ENCODE data around the gene IDE. TPM values are rescaled to one million over a fixed set of nuclear protein-coding genes. Genes with fewer than 3 reads are reported as not detected.
A peak's percentile ranks its signal among the peaks of the same experiment; 100 is the strongest.

Gene IDE
- total and polyA plus RNA-seq, 2 of the 13 experiments (the other 11 are each of a cell fraction or from before 2014, with no cell fraction given) = 16.1 to 52.1 TPM

DNA sequence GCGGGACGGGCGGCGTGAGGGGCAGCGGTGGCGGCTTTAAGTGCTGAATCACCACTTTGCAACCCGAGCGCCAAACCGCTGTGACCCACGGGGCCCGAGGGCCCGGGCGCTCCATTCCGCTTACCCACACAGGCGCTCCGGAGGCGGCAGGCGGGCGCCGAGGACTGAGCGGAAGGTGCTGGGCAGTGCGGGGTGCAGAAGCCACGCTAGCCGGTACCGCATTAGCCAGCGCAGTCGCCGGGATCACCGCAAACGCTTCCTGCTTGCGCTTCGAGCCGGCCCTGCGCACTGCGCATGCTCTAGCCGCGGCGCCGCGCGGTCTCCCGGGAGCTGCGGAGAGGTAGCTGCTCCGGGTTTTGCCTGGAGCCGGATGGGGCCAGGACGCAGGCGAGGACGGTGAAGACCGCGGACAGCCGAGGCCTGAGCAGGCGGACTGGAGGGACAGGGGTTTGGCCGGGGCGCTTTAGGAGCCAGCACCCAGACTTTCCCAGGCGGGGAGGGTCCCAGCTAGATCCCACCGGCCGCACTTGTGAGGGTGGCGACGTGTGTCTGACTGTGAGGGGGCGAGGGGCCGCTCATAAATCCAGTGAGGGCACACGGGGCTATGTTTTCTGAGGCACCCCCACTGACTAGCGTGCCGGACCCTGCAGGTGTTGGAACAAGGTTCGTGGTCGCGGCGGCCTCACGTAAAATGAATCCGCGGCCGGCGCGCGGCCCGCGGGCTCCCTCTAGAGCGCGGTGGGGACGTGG, at the start of gene IDE (continued):
- TF ChIP-seq, protein P1, sequence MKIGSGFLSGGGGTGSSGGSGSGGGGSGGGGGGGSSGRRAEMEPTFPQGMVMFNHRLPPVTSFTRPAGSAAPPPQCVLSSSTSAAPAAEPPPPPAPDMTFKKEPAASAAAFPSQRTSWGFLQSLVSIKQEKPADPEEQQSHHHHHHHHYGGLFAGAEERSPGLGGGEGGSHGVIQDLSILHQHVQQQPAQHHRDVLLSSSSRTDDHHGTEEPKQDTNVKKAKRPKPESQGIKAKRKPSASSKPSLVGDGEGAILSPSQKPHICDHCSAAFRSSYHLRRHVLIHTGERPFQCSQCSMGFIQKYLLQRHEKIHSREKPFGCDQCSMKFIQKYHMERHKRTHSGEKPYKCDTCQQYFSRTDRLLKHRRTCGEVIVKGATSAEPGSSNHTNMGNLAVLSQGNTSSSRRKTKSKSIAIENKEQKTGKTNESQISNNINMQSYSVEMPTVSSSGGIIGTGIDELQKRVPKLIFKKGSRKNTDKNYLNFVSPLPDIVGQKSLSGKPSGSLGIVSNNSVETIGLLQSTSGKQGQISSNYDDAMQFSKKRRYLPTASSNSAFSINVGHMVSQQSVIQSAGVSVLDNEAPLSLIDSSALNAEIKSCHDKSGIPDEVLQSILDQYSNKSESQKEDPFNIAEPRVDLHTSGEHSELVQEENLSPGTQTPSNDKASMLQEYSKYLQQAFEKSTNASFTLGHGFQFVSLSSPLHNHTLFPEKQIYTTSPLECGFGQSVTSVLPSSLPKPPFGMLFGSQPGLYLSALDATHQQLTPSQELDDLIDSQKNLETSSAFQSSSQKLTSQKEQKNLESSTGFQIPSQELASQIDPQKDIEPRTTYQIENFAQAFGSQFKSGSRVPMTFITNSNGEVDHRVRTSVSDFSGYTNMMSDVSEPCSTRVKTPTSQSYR (CRISPR knock-in tag; IDR thresholded peaks at IDR 0.05; ENCODE audit: borderline replicate concordance) = no peak
- TF ChIP-seq NR2C2 (CRISPR knock-in tag; IDR thresholded peaks at IDR 0.05; ENCODE audit: borderline replicate concordance) (peak; percentile 62; the same call in 1 of the 2 replicates), BHLHE40 (IDR thresholded peaks at IDR 0.05; ENCODE audit: low read length) (peak; percentile 33; the same call in 1 of the 2 replicates), ZNF598 (CRISPR knock-in tag; IDR thresholded peaks at IDR 0.05; ENCODE audit: borderline replicate concordance) (peak; percentile 96), KLF11 (CRISPR knock-in tag; IDR thresholded peaks at IDR 0.05) (0 out of 2 replicates have a peak, but pooled peaks have one; percentile 13), NKX3-1 (CRISPR knock-in tag; IDR thresholded peaks at IDR 0.05) (peak; percentile 92), ZNF292 (CRISPR knock-in tag; IDR thresholded peaks at IDR 0.05; ENCODE audit: borderline replicate concordance, low read depth) (peak; percentile 90), ZNF430 (CRISPR knock-in tag; IDR thresholded peaks at IDR 0.05) (0 out of 2 replicates have a peak, but pooled peaks have one; percentile 78), ZNF709 (CRISPR knock-in tag; IDR thresholded peaks at IDR 0.05) (peak; percentile 56; the same call in 1 of the 2 replicates), ZNF616 (CRISPR knock-in tag; IDR thresholded peaks at IDR 0.05; ENCODE audit: low read depth) (peak; percentile 67; the same call in 1 of the 2 replicates), GATA4 (IDR thresholded peaks at IDR 0.05; ENCODE audit: borderline replicate concordance, low read depth) (peak; percentile 35), RFX3 (CRISPR knock-in tag; IDR thresholded peaks at IDR 0.05) (0 out of 2 replicates have a peak, but pooled peaks have one; percentile 39), ASH2L (IDR thresholded peaks at IDR 0.05; ENCODE audit: insufficient read length, low read depth, low read length) (peak; percentile 93), MTA1 (CRISPR knock-in tag; IDR thresholded peaks at IDR 0.05; ENCODE audit: borderline replicate concordance) (peak; percentile 75; the same call in 1 of the 2 replicates), POLR2AphosphoS5 (IDR thresholded peaks at IDR 0.05; ENCODE audit: low read depth, low read length) (peak; percentile 83), NFATC3 (CRISPR knock-in tag; IDR thresholded peaks at IDR 0.05) (peak; percentile 65), JUND (CRISPR knock-in tag; IDR thresholded peaks at IDR 0.05) (0 out of 2 replicates have a peak, but pooled peaks have one; percentile 14), ZNF788 (CRISPR knock-in tag; IDR thresholded peaks at IDR 0.05; ENCODE audit: borderline replicate concordance) (peak; percentile 37; the same call in 1 of the 2 replicates), ZNF44 (CRISPR knock-in tag; IDR thresholded peaks at IDR 0.05) (peak; percentile 74; the same call in 1 of the 2 replicates), ZNF446 (CRISPR knock-in tag; IDR thresholded peaks at IDR 0.05) (0 out of 2 replicates have a peak, but pooled peaks have one; percentile 69), WIZ (CRISPR knock-in tag; IDR thresholded peaks at IDR 0.05) (peak; percentile 47; the same call in 1 of the 2 replicates), SPEN (CRISPR knock-in tag; IDR thresholded peaks at IDR 0.05; ENCODE audit: low read depth) (peak; percentile 42; the same call in 1 of the 2 replicates)
- TF ChIP-seq, protein P2, sequence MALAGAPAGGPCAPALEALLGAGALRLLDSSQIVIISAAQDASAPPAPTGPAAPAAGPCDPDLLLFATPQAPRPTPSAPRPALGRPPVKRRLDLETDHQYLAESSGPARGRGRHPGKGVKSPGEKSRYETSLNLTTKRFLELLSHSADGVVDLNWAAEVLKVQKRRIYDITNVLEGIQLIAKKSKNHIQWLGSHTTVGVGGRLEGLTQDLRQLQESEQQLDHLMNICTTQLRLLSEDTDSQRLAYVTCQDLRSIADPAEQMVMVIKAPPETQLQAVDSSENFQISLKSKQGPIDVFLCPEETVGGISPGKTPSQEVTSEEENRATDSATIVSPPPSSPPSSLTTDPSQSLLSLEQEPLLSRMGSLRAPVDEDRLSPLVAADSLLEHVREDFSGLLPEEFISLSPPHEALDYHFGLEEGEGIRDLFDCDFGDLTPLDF (CRISPR knock-in tag; IDR thresholded peaks at IDR 0.05) = peak; percentile 62
- TF ChIP-seq, protein P3, sequence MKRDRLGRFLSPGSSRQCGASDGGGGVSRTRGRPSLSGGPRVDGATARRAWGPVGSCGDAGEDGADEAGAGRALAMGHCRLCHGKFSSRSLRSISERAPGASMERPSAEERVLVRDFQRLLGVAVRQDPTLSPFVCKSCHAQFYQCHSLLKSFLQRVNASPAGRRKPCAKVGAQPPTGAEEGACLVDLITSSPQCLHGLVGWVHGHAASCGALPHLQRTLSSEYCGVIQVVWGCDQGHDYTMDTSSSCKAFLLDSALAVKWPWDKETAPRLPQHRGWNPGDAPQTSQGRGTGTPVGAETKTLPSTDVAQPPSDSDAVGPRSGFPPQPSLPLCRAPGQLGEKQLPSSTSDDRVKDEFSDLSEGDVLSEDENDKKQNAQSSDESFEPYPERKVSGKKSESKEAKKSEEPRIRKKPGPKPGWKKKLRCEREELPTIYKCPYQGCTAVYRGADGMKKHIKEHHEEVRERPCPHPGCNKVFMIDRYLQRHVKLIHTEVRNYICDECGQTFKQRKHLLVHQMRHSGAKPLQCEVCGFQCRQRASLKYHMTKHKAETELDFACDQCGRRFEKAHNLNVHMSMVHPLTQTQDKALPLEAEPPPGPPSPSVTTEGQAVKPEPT (CRISPR knock-in tag; IDR thresholded peaks at IDR 0.05; ENCODE audit: low read depth) = peak; percentile 83; the same call in 1 of the 2 replicates

Measured in HepG2 (cell line).